HepG2 (cell line): Measurements from ENCODE around the gene DPAGT1. TPM values are rescaled to one million over a fixed set of nuclear protein-coding genes. Genes with fewer than 3 reads are reported as not detected.
A peak's percentile ranks its signal among the peaks of the same experiment; 100 is the strongest.

ENCODE experiments used
- AKAP8 ChIP-seq: sonication (generic); formaldehyde crosslinking; IDR thresholded peaks from 2 replicates; pipeline ENCODE4 v1.5.1; 2020; ENCODE audit warnings: mild to moderate bottlenecking, missing genetic modification reagents
- CEBPB ChIP-seq: IDR thresholded peaks from 2 replicates; pipeline ENCODE4 v1.6.1; 2011; ENCODE audit warnings: low read depth, low read length, improper control_type of control experiment, borderline replicate concordance
- ELF1 ChIP-seq: sonication (generic); formaldehyde crosslinking; IDR thresholded peaks from 2 replicates; pipeline ENCODE4 v1.4.0; 2020; ENCODE audit warnings: missing genetic modification reagents
- ETV5 ChIP-seq: IDR thresholded peaks from 2 replicates; pipeline ENCODE4 v1.6.1; 2018; ENCODE audit warnings: missing biosample characterization, missing genetic modification reagents, inconsistent platforms, borderline replicate concordance
- GATAD1 ChIP-seq: IDR thresholded peaks from 2 replicates; pipeline ENCODE4 v1.6.1; 2016; ENCODE audit warnings: missing genetic modification reagents, missing compliant biosample characterization
- MTF2 ChIP-seq: sonication (generic); formaldehyde crosslinking; IDR thresholded peaks from 2 replicates; pipeline ENCODE4 v1.5.0; 2020; ENCODE audit warnings: missing genetic modification reagents, borderline replicate concordance
- NCOA5 ChIP-seq: sonication (generic); formaldehyde crosslinking; IDR thresholded peaks from 2 replicates; pipeline ENCODE4 v1.4.0; 2020; ENCODE audit warnings: missing genetic modification reagents
- NPAS2 ChIP-seq: sonication (generic); formaldehyde crosslinking; IDR thresholded peaks from 2 replicates; pipeline ENCODE4 v1.8.0; 2022; ENCODE audit warnings: mild to moderate bottlenecking, missing genetic modification reagents, borderline replicate concordance
- NR2F1 ChIP-seq, 2 experiments: fragments of 450-650 bp in 1 of 2; formaldehyde crosslinking in 1 of 2; IDR thresholded peaks; 2 replicates each; pipeline versions ENCODE4 v1.5.0 to v1.6.1; 2016 to 2020; ENCODE audit warnings: mild to moderate bottlenecking in 1 of 2, missing compliant biosample characterization in 1 of 2, missing genetic modification reagents in 1 of 2, moderate library complexity in 1 of 2
- POLR2A ChIP-seq, 2 experiments: IDR thresholded peaks; 2 replicates each; pipeline ENCODE4 v1.6.1; 2011; ENCODE audit warnings: low read depth in 2 of 2, low read length in 2 of 2, mild to moderate bottlenecking in 1 of 2, moderate library complexity in 1 of 2; ENCODE audit not compliant: insufficient read depth in 1 of 2
- POLR2AphosphoS2 ChIP-seq: IDR thresholded peaks from 2 replicates; pipeline ENCODE4 v1.6.1; 2011; ENCODE audit warnings: low read depth, low read length, improper control_type of control experiment
- PTBP1 ChIP-seq: fragments of 200-400 bp; formaldehyde crosslinking; IDR thresholded peaks from 2 replicates; pipeline ENCODE4 v1.6.1; 2018; ENCODE audit warnings: low read length, low read depth; ENCODE audit not compliant: poor library complexity, severe bottlenecking
- RFX1 ChIP-seq: fragments of 450-650 bp; IDR thresholded peaks from 2 replicates; pipeline ENCODE4 v1.6.1; 2017
- SIN3A ChIP-seq: IDR thresholded peaks from 2 replicates; pipeline ENCODE4 v1.6.1; 2011; ENCODE audit warnings: low read depth, mild to moderate bottlenecking, control low read depth, low read length, borderline replicate concordance
- TAF1 ChIP-seq: sonication (generic); formaldehyde crosslinking; IDR thresholded peaks from 2 replicates; pipeline ENCODE4 v1.4.0; 2020; ENCODE audit warnings: missing genetic modification reagents
- TEF ChIP-seq: sonication (generic); formaldehyde crosslinking; IDR thresholded peaks from 2 replicates; pipeline ENCODE4 v1.5.0; 2020; ENCODE audit warnings: missing genetic modification reagents
- ZFP91 ChIP-seq: sonication (generic); formaldehyde crosslinking; IDR thresholded peaks from 2 replicates; pipeline ENCODE4 v1.9.0; 2022; ENCODE audit warnings: missing genetic modification reagents, mild to moderate bottlenecking, borderline replicate concordance
- ZKSCAN8 ChIP-seq: IDR thresholded peaks from 2 replicates; pipeline ENCODE4 v1.6.1; 2016; ENCODE audit warnings: borderline replicate concordance, missing genetic modification reagents, missing compliant biosample characterization
- polyA plus RNA-seq, 8 experiments: library from polyadenylated mRNA; depleted of rRNA in 3 of 8; stranded (reverse) in 7 of 8; unstranded in 1 of 8; fragments of >200 nt; fragmentation: Illumina TruSeq in 4 of 8; extraction: Trizol in 4 of 8; gene quantifications; 2 replicates each; pipeline versions ENCODE4 v1.2.1 to v1.2.3, GENCODE V29; 2011 to 2016; ENCODE audit warnings: low read depth in 4 of 8, missing spikeins in 1 of 8, mixed read lengths in 1 of 8; ENCODE audit not compliant: insufficient read depth in 1 of 8
- total RNA-seq, 5 experiments: library from RNA; depleted of rRNA; stranded (reverse); fragments of >200 nt; fragmentation: Illumina TruSeq; extraction: Trizol; gene quantifications; 2 replicates each; pipeline ENCODE4 v1.2.3, GENCODE V29; 2016; ENCODE audit warnings: low read depth in 1 of 5
- TF ChIP-seq, protein P1 (sequence below): sonication (generic); formaldehyde crosslinking; IDR thresholded peaks from 2 replicates; pipeline ENCODE4 v1.4.0; 2020; ENCODE audit warnings: mild to moderate bottlenecking, missing genetic modification reagents
- TF ChIP-seq, protein P2 (sequence below): sonication (generic); formaldehyde crosslinking; IDR thresholded peaks from 2 replicates; pipeline ENCODE4 v1.4.0; 2020; ENCODE audit warnings: missing genetic modification reagents

DPAGT1 gene
- total and polyA plus RNA-seq, 2 of the 13 experiments (the other 11 are each of a cell fraction or from before 2014, with no cell fraction given) = 37.6 to 70.7 TPM

DNA sequence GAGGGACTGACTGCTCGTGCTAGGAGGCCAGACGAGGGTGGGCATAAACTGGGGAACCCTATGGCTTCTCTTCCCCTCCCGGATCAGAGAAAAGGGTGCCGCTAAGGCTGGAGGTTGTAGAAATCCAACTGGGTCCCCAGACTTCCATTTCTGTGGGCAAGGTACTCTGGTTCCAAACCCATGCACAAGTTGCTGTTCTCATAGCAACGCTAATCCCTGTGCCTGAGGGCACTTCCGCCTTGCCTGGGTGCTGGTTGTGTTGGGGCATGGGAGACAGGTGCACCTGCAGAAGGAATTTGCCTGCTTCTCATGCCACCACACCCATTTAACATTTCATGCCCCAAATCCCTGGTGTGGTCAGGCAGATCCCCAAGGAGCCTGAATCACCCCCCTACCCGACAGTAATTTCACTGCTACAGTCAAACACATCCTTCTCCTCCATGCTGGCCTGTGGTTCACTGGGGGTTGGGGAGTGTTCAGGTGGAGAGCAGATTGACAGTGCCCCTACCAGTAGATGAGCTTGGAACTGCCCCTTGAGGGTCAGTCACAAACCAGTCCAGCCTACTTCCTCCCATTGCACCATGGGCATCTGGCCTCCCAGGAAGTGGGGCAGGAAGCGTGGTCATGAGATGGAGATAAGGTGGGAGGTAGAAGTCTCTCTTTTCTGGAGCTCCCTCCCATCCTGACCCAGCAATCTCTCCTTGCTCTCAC, 6.6 kb upstream of the DPAGT1 start (continued):
- no peak for TF ChIP-seq TEF (CRISPR knock-in tag)
- 0 out of 2 replicates have a peak, but pooled peaks have one; percentile 35 for TF ChIP-seq TAF1 (CRISPR knock-in tag)
- no peak for TF ChIP-seq NPAS2 (CRISPR knock-in tag)
- 0 out of 2 replicates have a peak, but pooled peaks have one; percentile 40 for TF ChIP-seq ETV5
- TF ChIP-seq MTF2 (CRISPR knock-in tag) = no peak
- TF ChIP-seq GATAD1 (CRISPR knock-in tag) = peak; percentile 67
- TF ChIP-seq ZKSCAN8 = 0 out of 2 replicates have a peak, but pooled peaks have one; percentile 21
- peak; percentile 80 for TF ChIP-seq ZFP91 (CRISPR knock-in tag)
- TF ChIP-seq SIN3A = peak; percentile 68; the same call in 1 of the 2 replicates
- no peak for TF ChIP-seq POLR2AphosphoS2
- TF ChIP-seq ELF1 (CRISPR knock-in tag) = peak; percentile 86
- TF ChIP-seq CEBPB = 0 out of 2 replicates have a peak, but pooled peaks have one; percentile 36
- TF ChIP-seq AKAP8 (CRISPR knock-in tag) = 0 out of 2 replicates have a peak, but pooled peaks have one; percentile 61
- TF ChIP-seq NR2F1 (CRISPR knock-in tag; IDR thresholded peaks at IDR 0.05) = no peak
- TF ChIP-seq POLR2A (IDR thresholded peaks at IDR 0.05; ENCODE audit: insufficient read depth in 1 of 2, low read depth in 2 of 2, low read length in 2 of 2) = peak; percentile 20 to 48; a peak in 2 of 4 replicates
- TF ChIP-seq, protein P1, sequence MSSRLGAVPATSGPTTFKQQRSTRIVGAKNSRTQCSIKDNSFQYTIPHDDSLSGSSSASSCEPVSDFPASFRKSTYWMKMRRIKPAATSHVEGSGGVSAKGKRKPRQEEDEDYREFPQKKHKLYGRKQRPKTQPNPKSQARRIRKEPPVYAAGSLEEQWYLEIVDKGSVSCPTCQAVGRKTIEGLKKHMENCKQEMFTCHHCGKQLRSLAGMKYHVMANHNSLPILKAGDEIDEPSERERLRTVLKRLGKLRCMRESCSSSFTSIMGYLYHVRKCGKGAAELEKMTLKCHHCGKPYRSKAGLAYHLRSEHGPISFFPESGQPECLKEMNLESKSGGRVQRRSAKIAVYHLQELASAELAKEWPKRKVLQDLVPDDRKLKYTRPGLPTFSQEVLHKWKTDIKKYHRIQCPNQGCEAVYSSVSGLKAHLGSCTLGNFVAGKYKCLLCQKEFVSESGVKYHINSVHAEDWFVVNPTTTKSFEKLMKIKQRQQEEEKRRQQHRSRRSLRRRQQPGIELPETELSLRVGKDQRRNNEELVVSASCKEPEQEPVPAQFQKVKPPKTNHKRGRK (CRISPR knock-in tag) = no peak
- TF ChIP-seq PTBP1 = no peak
- peak; percentile 69; the same call in 1 of the 2 replicates for TF ChIP-seq RFX1
- TF ChIP-seq, protein P2, sequence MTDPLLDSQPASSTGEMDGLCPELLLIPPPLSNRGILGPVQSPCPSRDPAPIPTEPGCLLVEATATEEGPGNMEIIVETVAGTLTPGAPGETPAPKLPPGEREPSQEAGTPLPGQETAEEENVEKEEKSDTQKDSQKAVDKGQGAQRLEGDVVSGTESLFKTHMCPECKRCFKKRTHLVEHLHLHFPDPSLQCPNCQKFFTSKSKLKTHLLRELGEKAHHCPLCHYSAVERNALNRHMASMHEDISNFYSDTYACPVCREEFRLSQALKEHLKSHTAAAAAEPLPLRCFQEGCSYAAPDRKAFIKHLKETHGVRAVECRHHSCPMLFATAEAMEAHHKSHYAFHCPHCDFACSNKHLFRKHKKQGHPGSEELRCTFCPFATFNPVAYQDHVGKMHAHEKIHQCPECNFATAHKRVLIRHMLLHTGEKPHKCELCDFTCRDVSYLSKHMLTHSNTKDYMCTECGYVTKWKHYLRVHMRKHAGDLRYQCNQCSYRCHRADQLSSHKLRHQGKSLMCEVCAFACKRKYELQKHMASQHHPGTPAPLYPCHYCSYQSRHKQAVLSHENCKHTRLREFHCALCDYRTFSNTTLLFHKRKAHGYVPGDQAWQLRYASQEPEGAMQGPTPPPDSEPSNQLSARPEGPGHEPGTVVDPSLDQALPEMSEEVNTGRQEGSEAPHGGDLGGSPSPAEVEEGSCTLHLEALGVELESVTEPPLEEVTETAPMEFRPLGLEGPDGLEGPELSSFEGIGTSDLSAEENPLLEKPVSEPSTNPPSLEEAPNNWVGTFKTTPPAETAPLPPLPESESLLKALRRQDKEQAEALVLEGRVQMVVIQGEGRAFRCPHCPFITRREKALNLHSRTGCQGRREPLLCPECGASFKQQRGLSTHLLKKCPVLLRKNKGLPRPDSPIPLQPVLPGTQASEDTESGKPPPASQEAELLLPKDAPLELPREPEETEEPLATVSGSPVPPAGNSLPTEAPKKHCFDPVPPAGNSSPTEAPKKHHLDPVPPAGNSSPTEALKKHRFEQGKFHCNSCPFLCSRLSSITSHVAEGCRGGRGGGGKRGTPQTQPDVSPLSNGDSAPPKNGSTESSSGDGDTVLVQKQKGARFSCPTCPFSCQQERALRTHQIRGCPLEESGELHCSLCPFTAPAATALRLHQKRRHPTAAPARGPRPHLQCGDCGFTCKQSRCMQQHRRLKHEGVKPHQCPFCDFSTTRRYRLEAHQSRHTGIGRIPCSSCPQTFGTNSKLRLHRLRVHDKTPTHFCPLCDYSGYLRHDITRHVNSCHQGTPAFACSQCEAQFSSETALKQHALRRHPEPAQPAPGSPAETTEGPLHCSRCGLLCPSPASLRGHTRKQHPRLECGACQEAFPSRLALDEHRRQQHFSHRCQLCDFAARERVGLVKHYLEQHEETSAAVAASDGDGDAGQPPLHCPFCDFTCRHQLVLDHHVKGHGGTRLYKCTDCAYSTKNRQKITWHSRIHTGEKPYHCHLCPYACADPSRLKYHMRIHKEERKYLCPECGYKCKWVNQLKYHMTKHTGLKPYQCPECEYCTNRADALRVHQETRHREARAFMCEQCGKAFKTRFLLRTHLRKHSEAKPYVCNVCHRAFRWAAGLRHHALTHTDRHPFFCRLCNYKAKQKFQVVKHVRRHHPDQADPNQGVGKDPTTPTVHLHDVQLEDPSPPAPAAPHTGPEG = 0 out of 2 replicates have a peak, but pooled peaks have one; percentile 25
- no peak for TF ChIP-seq NCOA5 (CRISPR knock-in tag)
